Mesenchymal stem cell (in vitro differentiated cells and primary cell): Measurements from ENCODE around the gene GLYATL1.

Source experiments
- DNase-seq: peaks from one replicate; pipeline ENCODE4 v3.0.0-alpha.2; 2013
- H2AFZ ChIP-seq: one replicate; pipeline ENCODE4 v1.6.1; 2013; ENCODE audit warnings: low read depth, mild to moderate bottlenecking, control low read depth, inconsistent platforms, low read length, moderate library complexity
- H2AK5ac ChIP-seq: 2 replicates; pipeline ENCODE4 v1.6.1; 2013; ENCODE audit warnings: low read length, moderate library complexity, mild to moderate bottlenecking, inconsistent platforms; ENCODE audit not compliant: severe bottlenecking
- H2BK120ac ChIP-seq: one replicate; pipeline ENCODE4 v1.6.1; 2013; ENCODE audit warnings: low read depth, mild to moderate bottlenecking, inconsistent platforms, low read length, moderate library complexity
- H2BK12ac ChIP-seq, 2 experiments: one replicate each; pipeline ENCODE4 v1.6.1; 2013; ENCODE audit warnings: inconsistent platforms in 2 of 2, low read length in 2 of 2, mild to moderate bottlenecking in 2 of 2, moderate library complexity in 2 of 2, control low read depth in 1 of 2
- H2BK15ac ChIP-seq: one replicate; pipeline ENCODE4 v1.6.1; 2013; ENCODE audit warnings: mild to moderate bottlenecking, low read depth, inconsistent platforms; ENCODE audit not compliant: poor library complexity, severe bottlenecking
- H2BK5ac ChIP-seq: 2 replicates; pipeline ENCODE4 v1.6.1; 2013; ENCODE audit warnings: low read depth, mild to moderate bottlenecking, low read length, control low read depth, inconsistent platforms; ENCODE audit not compliant: poor library complexity, severe bottlenecking
- H3K14ac ChIP-seq, 2 experiments: one replicate each; pipeline ENCODE4 v1.6.1; 2013; ENCODE audit warnings: inconsistent platforms in 2 of 2, low read length in 2 of 2, control low read depth in 1 of 2, mild to moderate bottlenecking in 1 of 2, moderate library complexity in 1 of 2
- H3K18ac ChIP-seq, 2 experiments: one replicate each; pipeline ENCODE4 v1.6.1; 2013; ENCODE audit warnings: inconsistent platforms in 2 of 2, low read length in 2 of 2, control low read depth in 1 of 2, low read depth in 1 of 2, mild to moderate bottlenecking in 1 of 2
- H3K23ac ChIP-seq, 2 experiments: one replicate each; pipeline ENCODE4 v1.6.1; 2013; ENCODE audit warnings: inconsistent platforms in 2 of 2, low read length in 2 of 2, mild to moderate bottlenecking in 2 of 2, moderate library complexity in 2 of 2, control low read depth in 1 of 2
- H3K27ac ChIP-seq: 2 replicates; pipeline ENCODE4 v1.5.1; 2013; ENCODE audit warnings: mild to moderate bottlenecking, moderate library complexity, low read length, control low read depth, inconsistent platforms; ENCODE audit not compliant: poor library complexity, severe bottlenecking
- H3K27me3 ChIP-seq, 2 experiments: 2 replicates each; pipeline versions ENCODE4 v1.6.1 to v1.7.0; 2013; ENCODE audit warnings: low read length in 2 of 2, mild to moderate bottlenecking in 2 of 2, moderate library complexity in 2 of 2, control low read depth in 1 of 2, inconsistent platforms in 1 of 2; ENCODE audit not compliant: control insufficient read depth in 1 of 2, insufficient read depth in 1 of 2
- H3K36me3 ChIP-seq, 2 experiments: 2 replicates each; pipeline versions ENCODE4 v1.6.1 to v1.7.0; 2013; ENCODE audit warnings: low read length in 2 of 2, control low read depth in 1 of 2, inconsistent platforms in 1 of 2, low read depth in 1 of 2, mild to moderate bottlenecking in 1 of 2; ENCODE audit not compliant: insufficient read depth in 2 of 2, control insufficient read depth in 1 of 2
- H3K4ac ChIP-seq, 2 experiments: one replicate each; pipeline ENCODE4 v1.6.1; 2013; ENCODE audit warnings: inconsistent platforms in 2 of 2, low read length in 2 of 2, mild to moderate bottlenecking in 2 of 2, moderate library complexity in 2 of 2, control low read depth in 1 of 2, low read depth in 1 of 2
- H3K4me1 ChIP-seq: 2 replicates; pipeline ENCODE4 v1.6.1; 2013; ENCODE audit warnings: low read depth, low read length, control low read depth; ENCODE audit not compliant: control insufficient read depth, insufficient read depth
- H3K4me2 ChIP-seq: 2 replicates; pipeline ENCODE4 v1.6.1; 2013; ENCODE audit warnings: low read length, mild to moderate bottlenecking, inconsistent platforms; ENCODE audit not compliant: poor library complexity, severe bottlenecking
- H3K4me3 ChIP-seq, 2 experiments: 2 replicates each; pipeline versions ENCODE4 v1.5.1 to v1.7.0; 2013; ENCODE audit warnings: low read length in 2 of 2, mild to moderate bottlenecking in 2 of 2, control low read depth in 1 of 2, low read depth in 1 of 2; ENCODE audit not compliant: insufficient read depth in 1 of 2
- H3K79me1 ChIP-seq: replicated peaks from 2 replicates; pipeline ENCODE4 v1.6.1; 2013; ENCODE audit warnings: mild to moderate bottlenecking, control low read depth, low read length, inconsistent platforms; ENCODE audit not compliant: poor library complexity, severe bottlenecking
- H3K9ac ChIP-seq: 2 replicates; pipeline ENCODE4 v1.7.0; 2013; ENCODE audit warnings: mild to moderate bottlenecking, low read length, moderate library complexity
- H3K9me3 ChIP-seq: 2 replicates; pipeline ENCODE4 v1.7.0; 2013; ENCODE audit warnings: mild to moderate bottlenecking, low read length; ENCODE audit not compliant: control insufficient read depth
- H4K8ac ChIP-seq: one replicate; pipeline ENCODE4 v1.6.1; 2013; ENCODE audit warnings: inconsistent platforms, mild to moderate bottlenecking, low read length, moderate library complexity
- H4K91ac ChIP-seq: one replicate; pipeline ENCODE4 v1.6.1; 2013; ENCODE audit warnings: mild to moderate bottlenecking, low read length, inconsistent platforms
- WGBS: methylation state at CpG from one replicate; pipeline ENCODE4 v1.1.7; 2013; ENCODE audit warnings: mixed read lengths; 5-methylcytosine and 5-hydroxymethylcytosine counted together

GLYATL1 gene

GRCh38 chr11:58968251-58968711 is 29.0 kb downstream of the GLYATL1 start:
- no peak for DNase-seq
- Histone ChIP-seq H2AK5ac (no peak overlapping the region), H3K27me3 (peaks cover 7 to 15% of the 10 kb centered on the region in 2 experiments), H3K18ac (no peak overlapping the region), H4K8ac (no peak overlapping the region), H2BK15ac (no peak overlapping the region), H2BK5ac (no peak overlapping the region), H3K4me1 (peaks cover 3% of the 10 kb centered on the region), H2BK120ac (no peak overlapping the region), H4K91ac (no peak overlapping the region), H3K9me3 (no peaks in the 10 kb centered on the region), H2AFZ (no peak overlapping the region), H3K36me3 (no peaks in the 10 kb centered on the region), H3K4ac (no peak overlapping the region), H3K9ac (no peak overlapping the region), H3K23ac (no peak overlapping the region), H3K14ac (no peak overlapping the region), H3K4me2 (no peak overlapping the region), H3K27ac (no peak overlapping the region), H3K79me1 (no peaks in the 10 kb centered on the region), H3K4me3 (peak overlapping the region in 1 of 2 experiments; percentile 54), H2BK12ac (no peak overlapping the region)
- WGBS: 90% methylated on average over 26 of the region's 26 CpGs

GRCh38 chr11:58977470-58977869 is 38.2 kb downstream of the GLYATL1 start:
- Histone ChIP-seq H2AK5ac (no peak overlapping the region), H3K27ac (no peak overlapping the region), H3K4ac (no peak overlapping the region)

GRCh38 chr11:58979222-58979621 is 39.9 kb downstream of the GLYATL1 start:
- Histone ChIP-seq H3K79me1 (no peaks in the 10 kb centered on the region), H3K23ac (no peak overlapping the region), H3K36me3 (no peaks in the 10 kb centered on the region), H4K8ac (no peak overlapping the region), H4K91ac (no peak overlapping the region), H2BK120ac (no peak overlapping the region), H3K14ac (no peak overlapping the region), H2BK12ac (no peak overlapping the region), H2AFZ (no peak overlapping the region), H3K4me3 (no peak overlapping the region), H2AK5ac (no peak overlapping the region), H3K9me3 (no peaks in the 10 kb centered on the region), H3K4me1 (no peaks in the 10 kb centered on the region), H2BK5ac (no peak overlapping the region), H3K4me2 (no peak overlapping the region), H3K4ac (no peak overlapping the region), H2BK15ac (no peak overlapping the region), H3K9ac (no peak overlapping the region), H3K27me3 (no peaks in the 10 kb centered on the region), H3K18ac (no peak overlapping the region), H3K27ac (no peak overlapping the region)
- WGBS: 78% methylated on average over 1 of the region's 2 CpGs
- DNase-seq: no peak

More at GRCh38 chr11:58977470-58977869, 38.2 kb downstream of the GLYATL1 start:
- H3K14ac ChIP-seq: no peak overlapping the region
- no peak overlapping the region for H3K9ac ChIP-seq
- H3K4me1 ChIP-seq: no peaks in the 10 kb centered on the region
- no peak overlapping the region for H4K91ac ChIP-seq
- no peak overlapping the region for H2BK120ac ChIP-seq
- no peak overlapping the region for H2BK12ac ChIP-seq
- H3K4me2 ChIP-seq: no peak overlapping the region
- H3K18ac ChIP-seq: no peak overlapping the region
- H2BK5ac ChIP-seq: no peak overlapping the region
- H3K36me3 ChIP-seq: no peaks in the 10 kb centered on the region
- no peaks in the 10 kb centered on the region for H3K79me1 ChIP-seq
- DNase-seq: no peak
- no peak overlapping the region for H4K8ac ChIP-seq
- H3K4me3 ChIP-seq: no peak overlapping the region
- no peak overlapping the region for H2AFZ ChIP-seq
- no peaks in the 10 kb centered on the region for H3K27me3 ChIP-seq
- no peak overlapping the region for H3K23ac ChIP-seq
- H3K9me3 ChIP-seq: no peaks in the 10 kb centered on the region
- no peak overlapping the region for H2BK15ac ChIP-seq

GRCh38 chr11:58980159-58980843 is 41.0 kb downstream of the GLYATL1 start:
- DNase-seq: no peak
- Histone ChIP-seq H3K79me1 (no peaks in the 10 kb centered on the region), H3K9me3 (no peaks in the 10 kb centered on the region), H2AK5ac (no peak overlapping the region), H2AFZ (no peak overlapping the region), H2BK15ac (no peak overlapping the region), H3K27me3 (no peaks in the 10 kb centered on the region), H3K36me3 (no peaks in the 10 kb centered on the region), H2BK5ac (no peak overlapping the region), H3K18ac (no peak overlapping the region), H3K23ac (no peak overlapping the region), H4K8ac (no peak overlapping the region), H3K4me2 (no peak overlapping the region), H2BK120ac (no peak overlapping the region), H2BK12ac (no peak overlapping the region), H3K4me1 (no peaks in the 10 kb centered on the region), H3K27ac (no peak overlapping the region), H4K91ac (no peak overlapping the region), H3K4ac (no peak overlapping the region), H3K9ac (no peak overlapping the region), H3K14ac (no peak overlapping the region), H3K4me3 (no peak overlapping the region)
- WGBS: 86% methylated on average over 7 of the region's 8 CpGs
